Measurements from ENCODE around the gene OAF.

- TF ChIP-seq, protein P1, sequence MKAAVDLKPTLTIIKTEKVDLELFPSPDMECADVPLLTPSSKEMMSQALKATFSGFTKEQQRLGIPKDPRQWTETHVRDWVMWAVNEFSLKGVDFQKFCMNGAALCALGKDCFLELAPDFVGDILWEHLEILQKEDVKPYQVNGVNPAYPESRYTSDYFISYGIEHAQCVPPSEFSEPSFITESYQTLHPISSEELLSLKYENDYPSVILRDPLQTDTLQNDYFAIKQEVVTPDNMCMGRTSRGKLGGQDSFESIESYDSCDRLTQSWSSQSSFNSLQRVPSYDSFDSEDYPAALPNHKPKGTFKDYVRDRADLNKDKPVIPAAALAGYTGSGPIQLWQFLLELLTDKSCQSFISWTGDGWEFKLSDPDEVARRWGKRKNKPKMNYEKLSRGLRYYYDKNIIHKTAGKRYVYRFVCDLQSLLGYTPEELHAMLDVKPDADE (IDR thresholded peaks at IDR 0.05): no peak
- no peak for TF ChIP-seq CTCF (conservative IDR thresholded peaks at IDR 0.05; ENCODE audit: low read depth in 2 of 2)
- no peak for TF ChIP-seq POLR2AphosphoS5 (IDR thresholded peaks at IDR 0.05; ENCODE audit: low read depth)
- TF ChIP-seq, protein P2, sequence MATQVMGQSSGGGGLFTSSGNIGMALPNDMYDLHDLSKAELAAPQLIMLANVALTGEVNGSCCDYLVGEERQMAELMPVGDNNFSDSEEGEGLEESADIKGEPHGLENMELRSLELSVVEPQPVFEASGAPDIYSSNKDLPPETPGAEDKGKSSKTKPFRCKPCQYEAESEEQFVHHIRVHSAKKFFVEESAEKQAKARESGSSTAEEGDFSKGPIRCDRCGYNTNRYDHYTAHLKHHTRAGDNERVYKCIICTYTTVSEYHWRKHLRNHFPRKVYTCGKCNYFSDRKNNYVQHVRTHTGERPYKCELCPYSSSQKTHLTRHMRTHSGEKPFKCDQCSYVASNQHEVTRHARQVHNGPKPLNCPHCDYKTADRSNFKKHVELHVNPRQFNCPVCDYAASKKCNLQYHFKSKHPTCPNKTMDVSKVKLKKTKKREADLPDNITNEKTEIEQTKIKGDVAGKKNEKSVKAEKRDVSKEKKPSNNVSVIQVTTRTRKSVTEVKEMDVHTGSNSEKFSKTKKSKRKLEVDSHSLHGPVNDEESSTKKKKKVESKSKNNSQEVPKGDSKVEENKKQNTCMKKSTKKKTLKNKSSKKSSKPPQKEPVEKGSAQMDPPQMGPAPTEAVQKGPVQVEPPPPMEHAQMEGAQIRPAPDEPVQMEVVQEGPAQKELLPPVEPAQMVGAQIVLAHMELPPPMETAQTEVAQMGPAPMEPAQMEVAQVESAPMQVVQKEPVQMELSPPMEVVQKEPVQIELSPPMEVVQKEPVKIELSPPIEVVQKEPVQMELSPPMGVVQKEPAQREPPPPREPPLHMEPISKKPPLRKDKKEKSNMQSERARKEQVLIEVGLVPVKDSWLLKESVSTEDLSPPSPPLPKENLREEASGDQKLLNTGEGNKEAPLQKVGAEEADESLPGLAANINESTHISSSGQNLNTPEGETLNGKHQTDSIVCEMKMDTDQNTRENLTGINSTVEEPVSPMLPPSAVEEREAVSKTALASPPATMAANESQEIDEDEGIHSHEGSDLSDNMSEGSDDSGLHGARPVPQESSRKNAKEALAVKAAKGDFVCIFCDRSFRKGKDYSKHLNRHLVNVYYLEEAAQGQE (IDR thresholded peaks at IDR 0.05; ENCODE audit: unreplicated experiment): no peak
- TF ChIP-seq JUNB (IDR thresholded peaks at IDR 0.05; ENCODE audit: unreplicated experiment): no peak
- TF ChIP-seq ZNF114 (CRISPR knock-in tag; IDR thresholded peaks at IDR 0.05): no peak
- no peak for TF ChIP-seq EZH2phosphoT487 (IDR thresholded peaks at IDR 0.05; ENCODE audit: unreplicated experiment)
- TF ChIP-seq EZH2 (IDR thresholded peaks at IDR 0.05; ENCODE audit: low read depth, unreplicated experiment): no peak
- no peak for TF ChIP-seq NANOG (IDR thresholded peaks at IDR 0.05; ENCODE audit: borderline replicate concordance)
Measured at GRCh38 chr11:120223793-120224192, 13.0 kb downstream of the OAF start.

Measured in GM23338 (cell line).